ENCODE data around the gene XRCC5.
"Not testable (repeated sequence)": the region's sequence is repeated elsewhere in the genome, so short reads cannot be mapped to it uniquely, and the experiment has no call there.

XRCC5 gene

DNA sequence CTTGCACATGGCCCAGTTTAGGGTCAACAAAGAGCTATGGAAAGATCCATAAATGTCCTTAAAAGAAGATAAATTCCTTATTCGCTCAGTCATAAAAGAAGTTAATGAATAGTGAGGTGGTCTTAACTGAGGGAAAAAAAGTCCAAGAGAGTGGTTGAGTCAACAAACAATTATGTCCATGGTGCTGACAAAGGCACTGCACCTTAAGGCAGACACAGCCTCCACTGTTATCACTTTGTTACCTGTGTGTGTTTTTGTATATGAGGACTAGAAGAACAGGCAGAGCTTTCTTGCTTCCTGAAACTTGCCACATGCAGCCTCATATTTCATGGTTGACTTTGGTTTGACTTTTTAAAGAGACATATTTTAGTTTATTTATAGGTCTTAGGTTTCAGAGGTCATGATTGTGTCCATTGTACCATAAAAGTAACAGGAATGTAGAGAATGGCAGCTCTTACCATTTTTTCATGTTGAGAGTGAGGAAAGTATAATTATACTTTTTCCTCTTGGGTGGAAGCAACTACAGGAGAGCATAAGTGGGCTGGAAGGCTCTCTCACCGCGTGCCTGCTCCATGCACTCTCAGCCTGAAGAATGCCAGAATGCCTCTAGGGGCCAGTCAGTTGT, 93.6 kb downstream of the XRCC5 start:
- TF ChIP-seq, protein P1, sequence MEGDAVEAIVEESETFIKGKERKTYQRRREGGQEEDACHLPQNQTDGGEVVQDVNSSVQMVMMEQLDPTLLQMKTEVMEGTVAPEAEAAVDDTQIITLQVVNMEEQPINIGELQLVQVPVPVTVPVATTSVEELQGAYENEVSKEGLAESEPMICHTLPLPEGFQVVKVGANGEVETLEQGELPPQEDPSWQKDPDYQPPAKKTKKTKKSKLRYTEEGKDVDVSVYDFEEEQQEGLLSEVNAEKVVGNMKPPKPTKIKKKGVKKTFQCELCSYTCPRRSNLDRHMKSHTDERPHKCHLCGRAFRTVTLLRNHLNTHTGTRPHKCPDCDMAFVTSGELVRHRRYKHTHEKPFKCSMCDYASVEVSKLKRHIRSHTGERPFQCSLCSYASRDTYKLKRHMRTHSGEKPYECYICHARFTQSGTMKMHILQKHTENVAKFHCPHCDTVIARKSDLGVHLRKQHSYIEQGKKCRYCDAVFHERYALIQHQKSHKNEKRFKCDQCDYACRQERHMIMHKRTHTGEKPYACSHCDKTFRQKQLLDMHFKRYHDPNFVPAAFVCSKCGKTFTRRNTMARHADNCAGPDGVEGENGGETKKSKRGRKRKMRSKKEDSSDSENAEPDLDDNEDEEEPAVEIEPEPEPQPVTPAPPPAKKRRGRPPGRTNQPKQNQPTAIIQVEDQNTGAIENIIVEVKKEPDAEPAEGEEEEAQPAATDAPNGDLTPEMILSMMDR (conservative IDR thresholded peaks at IDR 0.05): no peak
- H3K27ac ChIP-seq: no peak overlapping the region

DNA sequence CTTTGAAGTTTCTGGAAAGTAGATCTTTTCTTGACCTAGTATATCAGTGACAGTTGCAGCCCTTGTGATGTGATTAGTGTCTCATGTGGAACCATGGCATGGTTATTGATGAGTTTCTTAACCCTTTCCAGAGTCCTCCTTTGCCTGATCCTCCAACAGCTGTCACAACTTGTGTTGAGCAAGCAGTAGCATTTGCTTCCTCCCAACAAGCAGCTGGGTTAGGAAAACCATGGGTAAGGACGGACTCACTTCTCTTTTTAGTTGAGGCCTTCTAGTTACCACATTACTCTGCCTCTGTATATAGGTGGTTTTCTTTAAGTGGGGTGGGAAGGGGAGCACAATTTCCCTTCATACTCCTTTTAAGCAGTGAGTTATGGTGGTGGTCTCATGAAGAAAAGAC, 96.3 kb downstream of the XRCC5 start:
- H3K27ac ChIP-seq: no peak overlapping the region
- TF ChIP-seq, protein P1 (conservative IDR thresholded peaks at IDR 0.05): no peak

DNA sequence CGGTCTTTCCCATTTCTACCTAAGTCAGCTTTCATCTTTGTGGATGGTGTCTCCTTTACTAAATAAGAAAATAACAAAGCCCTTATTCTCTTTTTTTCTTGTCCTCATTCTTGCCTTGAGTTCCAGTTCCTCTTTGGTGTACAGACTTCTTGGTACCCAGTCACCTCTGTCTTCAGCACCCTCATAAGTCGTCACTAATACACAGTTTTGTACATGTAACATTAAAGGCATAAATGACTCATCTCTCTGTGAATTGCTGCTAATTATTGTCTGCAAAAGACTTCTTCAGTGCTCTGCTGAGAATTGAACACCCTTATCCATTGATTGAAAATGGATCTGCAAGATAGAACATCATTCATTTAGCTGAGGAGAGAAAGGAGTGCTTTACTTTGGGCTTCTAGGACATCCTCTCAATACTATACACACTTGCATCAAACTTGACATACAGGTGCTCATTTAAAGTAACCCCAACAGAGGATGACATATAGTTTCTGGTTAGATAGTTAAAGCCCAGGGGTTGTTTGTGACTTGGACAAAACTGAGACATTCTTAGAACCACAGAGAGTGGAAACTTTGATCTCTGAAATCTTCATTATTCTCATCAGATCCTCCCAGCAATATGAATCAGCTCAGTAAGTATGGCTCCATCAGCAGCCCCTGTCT, 97.0 kb downstream of the XRCC5 start:
- TF ChIP-seq, protein P1 (conservative IDR thresholded peaks at IDR 0.05): no peak

DNA sequence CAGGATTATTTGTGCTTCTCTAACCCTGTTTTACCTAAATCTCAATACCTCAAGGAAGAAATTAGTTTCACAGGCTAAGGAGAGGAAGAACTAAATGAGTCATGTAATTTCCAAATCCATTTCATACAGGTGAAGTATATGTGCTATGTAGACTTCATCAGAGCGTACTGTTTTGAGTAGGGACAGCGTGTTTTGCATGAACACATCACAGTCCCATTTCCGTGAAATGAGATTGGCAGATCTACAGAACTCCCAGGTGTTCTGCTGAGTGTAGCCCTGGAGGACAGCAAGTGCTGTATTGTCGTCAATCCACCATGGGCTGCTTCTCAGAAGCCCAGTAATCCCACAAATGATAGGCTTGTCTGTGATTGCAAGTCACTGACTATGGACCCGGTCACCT, 97.7 kb downstream of the XRCC5 start:
- TF ChIP-seq, protein P1 (conservative IDR thresholded peaks at IDR 0.05): no peak
- H3K27ac ChIP-seq: no peak overlapping the region

More for the DNA sequence above, 97.0 kb downstream of the XRCC5 start:
- H3K27ac ChIP-seq: no peak overlapping the region

DNA sequence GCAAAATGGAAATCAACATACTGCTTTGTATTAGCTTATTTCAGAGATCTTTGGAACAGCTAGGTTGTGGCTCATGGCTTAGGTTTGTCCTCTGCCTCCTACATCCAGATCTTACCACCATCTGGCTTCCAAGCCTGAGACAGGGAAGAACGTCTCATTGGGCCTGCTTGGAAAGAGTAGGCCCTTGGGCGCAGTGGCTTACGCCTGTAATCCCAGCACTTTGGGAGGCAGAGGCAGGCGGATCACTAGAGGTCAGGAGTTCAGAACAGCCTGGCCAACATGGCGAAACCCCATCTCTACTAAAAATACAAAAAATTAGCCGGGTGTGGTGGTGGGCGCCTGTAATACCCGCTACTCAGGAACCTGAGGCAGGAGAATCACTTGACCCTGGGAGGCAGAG, 99.5 kb downstream of the XRCC5 start:
- H3K27ac ChIP-seq: not testable (repeated sequence)

DNA sequence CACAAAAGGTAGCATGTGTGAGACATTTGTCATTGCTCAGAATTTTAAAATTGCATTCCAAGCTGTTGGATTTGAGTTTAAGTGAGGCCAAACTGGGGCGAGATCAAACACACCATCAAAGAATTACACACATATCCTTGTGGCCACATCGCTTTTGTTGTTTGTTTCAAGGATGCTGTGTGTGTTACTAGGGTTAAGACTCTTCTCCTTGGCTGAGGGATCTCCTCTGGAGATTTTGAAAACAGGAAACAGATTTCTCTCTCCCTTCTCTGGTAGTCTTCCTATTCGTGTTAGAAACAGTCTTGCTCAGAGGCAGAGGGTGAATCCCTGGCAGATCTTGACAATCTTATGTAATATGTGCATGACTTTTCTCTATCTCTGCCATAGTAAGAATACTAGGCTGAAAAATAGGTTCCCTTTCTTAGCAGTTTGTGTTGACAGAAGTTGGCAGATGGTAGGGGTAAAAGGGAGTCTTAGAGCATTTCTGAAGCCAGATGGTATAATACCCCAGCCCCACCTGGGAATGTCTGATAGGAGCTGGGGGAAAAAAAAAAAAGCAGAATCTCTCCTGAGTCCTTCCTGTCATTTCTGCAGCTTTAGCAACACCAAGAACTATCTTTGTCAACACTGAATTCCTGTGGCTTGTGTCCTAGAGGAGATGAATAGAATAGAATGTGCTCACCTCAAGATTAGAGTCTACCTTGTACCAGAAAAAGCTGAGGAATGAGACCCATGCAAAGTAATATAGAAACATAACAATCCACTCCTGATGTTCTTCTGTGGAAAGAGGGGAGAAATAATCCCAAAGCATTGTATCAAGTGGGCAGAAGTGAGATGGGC, 101.8 kb downstream of the XRCC5 start:
- TF ChIP-seq, protein P1 (conservative IDR thresholded peaks at IDR 0.05): no peak
- no peak overlapping the region for H3K27ac ChIP-seq

DNA sequence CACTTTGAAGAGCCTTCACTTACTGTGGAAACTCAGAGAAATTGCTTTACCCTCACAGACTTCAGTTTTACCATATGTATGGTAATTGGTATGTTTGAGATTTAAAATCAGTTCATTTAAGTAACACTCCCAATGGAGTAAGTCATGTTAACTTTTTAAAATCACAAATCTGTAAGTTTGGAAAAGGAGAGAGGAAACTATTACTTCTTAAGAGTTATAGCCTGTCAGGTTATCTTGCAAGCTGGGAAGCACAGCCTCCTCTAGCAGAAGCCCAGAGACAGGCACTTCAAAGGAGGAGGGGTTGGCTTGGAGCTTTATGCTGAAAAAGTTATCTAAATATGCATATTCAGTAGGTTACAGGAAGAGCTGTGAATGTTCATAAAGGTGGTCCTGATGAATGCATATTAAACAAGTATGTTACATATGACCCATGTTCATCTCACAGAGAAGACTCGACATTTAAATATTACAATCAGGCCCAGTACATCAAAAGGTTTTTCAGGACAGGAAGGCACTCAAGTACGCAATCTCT, 102.5 kb downstream of the XRCC5 start:
- TF ChIP-seq, protein P1 (conservative IDR thresholded peaks at IDR 0.05): no peak
- no peak overlapping the region for H3K27ac ChIP-seq
